HepG2 (cell line): ENCODE results near the gene TAF8. TPM values are rescaled to one million over a fixed set of nuclear protein-coding genes. Genes with fewer than 3 reads are reported as not detected.
A peak's percentile ranks its signal among the peaks of the same experiment; 100 is the strongest.

Experiments used
- ATAC-seq: fragments of 200-7000 bp; cut with Tn5 transposase; 3 replicates; pipeline ENCODE4 v1.9.1; 2020; ENCODE audit warnings: mild to moderate bottlenecking, moderate library complexity
- BruUV-seq: library from RNA; stranded (reverse); fragments of 400-500 nt; replicated peaks from 2 replicates; lab custom pipeline; 2021; lab: Mats Ljungman, UMichigan
- CTCF ChIA-PET: fragments of 300-600 bp; formaldehyde crosslinking; extraction: SDS; loops from one replicate; lab custom pipeline; 2021; ENCODE audit warnings: low total read pairs, inconsistent platforms, low intra/inter-chr PET ratio; lab: Yijun Ruan, JAX
- POLR2A ChIA-PET: fragments of 350-600 bp; sonication (Branson Sonifier 250); formaldehyde crosslinking; loops from one replicate; lab custom pipeline; 2020; ENCODE audit warnings: antibody characterized with exemption, inconsistent platforms; lab: Yijun Ruan, JAX
- DNase-seq: peaks from one replicate; pipeline ENCODE4 v3.0.0-alpha.2; 2015; ENCODE audit warnings: low spot score
- FAIRE-seq: peaks from 3 replicates; lab custom pipeline; 2011; peaks lifted over from hg19 to GRCh38; lab: Jason Lieb, UNC
- H2AFZ ChIP-seq: one replicate; pipeline ENCODE4 v1.6.1; 2011; ENCODE audit warnings: low read length, inconsistent platforms
- H3K27ac ChIP-seq: fragments of 300-600 bp; 3 replicates; pipeline ENCODE4 v1.8.0; 2011; ENCODE audit warnings: mixed run types, mild to moderate bottlenecking, mixed read lengths, low read length, inconsistent platforms; ENCODE audit not compliant: insufficient read depth; ENCODE audit errors: extremely low read length
- H3K27me3 ChIP-seq, 2 experiments: fragments of 200-600 bp in 1 of 2; 2 replicates in 1 of 2; 3 replicates in 1 of 2; pipeline versions ENCODE4 v1.6.0 to v1.8.0; 2011; ENCODE audit warnings: low read length in 2 of 2, mild to moderate bottlenecking in 2 of 2, moderate library complexity in 2 of 2, inconsistent platforms in 1 of 2; ENCODE audit not compliant: insufficient read depth in 2 of 2, control insufficient read depth in 1 of 2
- H3K36me3 ChIP-seq, 2 experiments: fragments of 200-600 bp in 1 of 2; replicated peaks in 1 of 2; 2 replicates in 1 of 2; 3 replicates in 1 of 2; pipeline versions ENCODE4 v1.5.1 to v1.8.0; 2011; ENCODE audit warnings: low read length in 2 of 2, inconsistent platforms in 1 of 2; ENCODE audit not compliant: insufficient read depth in 2 of 2, control insufficient read depth in 1 of 2
- H3K4me1 ChIP-seq: 2 replicates; pipeline ENCODE4 v1.5.1; 2012; ENCODE audit warnings: low read length, inconsistent platforms; ENCODE audit not compliant: insufficient read depth
- H3K4me2 ChIP-seq: 2 replicates; pipeline ENCODE4 v1.6.0; 2011; ENCODE audit warnings: low read depth, low read length, inconsistent platforms
- H3K4me3 ChIP-seq, 3 experiments: fragments of 200-600 bp in 1 of 3; sonication (generic), shearing (Covaris generic) in 1 of 3; replicated peaks in 1 of 3; 2 replicates each; pipeline ENCODE4 v1.5.1; 2011 to 2016; ENCODE audit warnings: low read length in 3 of 3, inconsistent platforms in 2 of 3, low read depth in 2 of 3, mild to moderate bottlenecking in 2 of 3, control low read depth in 1 of 3, mixed read lengths in 1 of 3; ENCODE audit not compliant: insufficient read depth in 1 of 3
- H3K79me2 ChIP-seq: one replicate; pipeline ENCODE4 v1.6.1; 2011; ENCODE audit warnings: low read length, inconsistent platforms; ENCODE audit not compliant: insufficient read depth
- H3K9ac ChIP-seq: 2 replicates; pipeline ENCODE4 v1.6.0; 2011; ENCODE audit warnings: mild to moderate bottlenecking, low read depth, low read length, inconsistent platforms; ENCODE audit not compliant: insufficient read depth
- H3K9me3 ChIP-seq: 2 replicates; pipeline ENCODE4 v1.5.1; 2012; ENCODE audit warnings: mild to moderate bottlenecking, low read length
- H4K20me1 ChIP-seq: 2 replicates; pipeline ENCODE4 v1.6.0; 2011; ENCODE audit warnings: inconsistent platforms, mild to moderate bottlenecking, low read length, moderate library complexity; ENCODE audit not compliant: insufficient read depth
- CENPT ChIP-seq: sonication (generic); formaldehyde crosslinking; IDR thresholded peaks from 2 replicates; pipeline ENCODE4 v1.8.0; 2022; ENCODE audit warnings: low read depth, mild to moderate bottlenecking, moderate library complexity, missing genetic modification reagents
- KDM3A ChIP-seq: IDR thresholded peaks from 2 replicates; pipeline ENCODE4 v1.6.1; 2018; ENCODE audit warnings: low read depth, missing compliant biosample characterization
- MIER3 ChIP-seq: IDR thresholded peaks from 2 replicates; pipeline ENCODE4 v1.6.1; 2016; ENCODE audit warnings: missing compliant biosample characterization, borderline replicate concordance
- RNF2 ChIP-seq: fragments of 450-650 bp; conservative IDR thresholded peaks from 2 replicates; pipeline ENCODE4 v1.6.1; 2016; ENCODE audit warnings: low read depth
- SAP130 ChIP-seq: IDR thresholded peaks from 2 replicates; pipeline ENCODE4 v1.6.1; 2016; ENCODE audit warnings: low read depth
- SMAD3 ChIP-seq: sonication (generic); formaldehyde crosslinking; IDR thresholded peaks from 2 replicates; pipeline ENCODE4 v1.4.0; 2020; ENCODE audit warnings: missing genetic modification reagents
- SRSF1 ChIP-seq: fragments of 200-400 bp; formaldehyde crosslinking; optimal IDR thresholded peaks from 2 replicates; pipeline ENCODE3; 2017; ENCODE audit warnings: mild to moderate bottlenecking, low read depth, low read length, moderate library complexity
- ZBTB38 ChIP-seq: sonication (generic); formaldehyde crosslinking; IDR thresholded peaks from 2 replicates; pipeline ENCODE4 v1.5.1; 2020; ENCODE audit warnings: mild to moderate bottlenecking, missing genetic modification reagents
- ZNF644 ChIP-seq: IDR thresholded peaks from 2 replicates; pipeline ENCODE4 v1.6.1; 2016; ENCODE audit warnings: low read depth
- WGBS: methylation state at CpG from one replicate; pipeline ENCODE4 v1.1.6; 2017; ENCODE audit warnings: low lambda C conversion rate; 5-methylcytosine and 5-hydroxymethylcytosine counted together
- in situ Hi-C: cut with HindIII; loops from 2 replicates; pipeline ENCODE4 v1.10.0; 2017; ENCODE audit warnings: low pct_unique_long_range_greater_than_20kb; ENCODE audit not compliant: extremely low pct_ligation_motif_present
- intact Hi-C: fragments of 100-400 bp; cut with micrococcal nuclease; formaldehyde crosslinking; loops from one replicate; pipeline ENCODE4 v1.10.0; 2022; ENCODE audit not compliant: unreplicated experiment
- polyA plus RNA-seq, 8 experiments: library from polyadenylated mRNA; depleted of rRNA in 3 of 8; stranded (reverse) in 7 of 8; unstranded in 1 of 8; fragments of >200 nt; fragmentation: Illumina TruSeq in 4 of 8; extraction: Trizol in 4 of 8; gene quantifications; 2 replicates each; pipeline versions ENCODE4 v1.2.1 to v1.2.3, GENCODE V29; 2011 to 2016; ENCODE audit warnings: low read depth in 4 of 8, missing spikeins in 1 of 8, mixed read lengths in 1 of 8; ENCODE audit not compliant: insufficient read depth in 1 of 8
- total RNA-seq, 5 experiments: library from RNA; depleted of rRNA; stranded (reverse); fragments of >200 nt; fragmentation: Illumina TruSeq; extraction: Trizol; gene quantifications; 2 replicates each; pipeline ENCODE4 v1.2.3, GENCODE V29; 2016; ENCODE audit warnings: low read depth in 1 of 5
- TF ChIP-seq, protein P1 (sequence below), 2 experiments: IDR thresholded peaks; 2 replicates each; pipeline ENCODE4 v1.6.1; 2011 to 2012; ENCODE audit warnings: low read length in 2 of 2, borderline replicate concordance in 1 of 2, low read depth in 1 of 2, mild to moderate bottlenecking in 1 of 2, moderate library complexity in 1 of 2
- TF ChIP-seq, protein P2 (sequence below): IDR thresholded peaks from 2 replicates; pipeline ENCODE4 v1.6.1; 2016; ENCODE audit warnings: missing compliant biosample characterization, missing genetic modification reagents, borderline replicate concordance
- TF ChIP-seq, protein P3 (sequence below): sonication (generic); IDR thresholded peaks from 2 replicates; pipeline ENCODE4 v1.6.1; 2016; ENCODE audit warnings: low read depth, borderline replicate concordance
- TF ChIP-seq, protein P4 (sequence below): sonication (generic); formaldehyde crosslinking; IDR thresholded peaks from 2 replicates; pipeline ENCODE4 v1.4.0; 2020; ENCODE audit warnings: missing genetic modification reagents

Gene TAF8
- total and polyA plus RNA-seq, 2 of the 13 experiments (the other 11 are each of a cell fraction or from before 2014, with no cell fraction given): 25.2 to 25.8 TPM

DNA sequence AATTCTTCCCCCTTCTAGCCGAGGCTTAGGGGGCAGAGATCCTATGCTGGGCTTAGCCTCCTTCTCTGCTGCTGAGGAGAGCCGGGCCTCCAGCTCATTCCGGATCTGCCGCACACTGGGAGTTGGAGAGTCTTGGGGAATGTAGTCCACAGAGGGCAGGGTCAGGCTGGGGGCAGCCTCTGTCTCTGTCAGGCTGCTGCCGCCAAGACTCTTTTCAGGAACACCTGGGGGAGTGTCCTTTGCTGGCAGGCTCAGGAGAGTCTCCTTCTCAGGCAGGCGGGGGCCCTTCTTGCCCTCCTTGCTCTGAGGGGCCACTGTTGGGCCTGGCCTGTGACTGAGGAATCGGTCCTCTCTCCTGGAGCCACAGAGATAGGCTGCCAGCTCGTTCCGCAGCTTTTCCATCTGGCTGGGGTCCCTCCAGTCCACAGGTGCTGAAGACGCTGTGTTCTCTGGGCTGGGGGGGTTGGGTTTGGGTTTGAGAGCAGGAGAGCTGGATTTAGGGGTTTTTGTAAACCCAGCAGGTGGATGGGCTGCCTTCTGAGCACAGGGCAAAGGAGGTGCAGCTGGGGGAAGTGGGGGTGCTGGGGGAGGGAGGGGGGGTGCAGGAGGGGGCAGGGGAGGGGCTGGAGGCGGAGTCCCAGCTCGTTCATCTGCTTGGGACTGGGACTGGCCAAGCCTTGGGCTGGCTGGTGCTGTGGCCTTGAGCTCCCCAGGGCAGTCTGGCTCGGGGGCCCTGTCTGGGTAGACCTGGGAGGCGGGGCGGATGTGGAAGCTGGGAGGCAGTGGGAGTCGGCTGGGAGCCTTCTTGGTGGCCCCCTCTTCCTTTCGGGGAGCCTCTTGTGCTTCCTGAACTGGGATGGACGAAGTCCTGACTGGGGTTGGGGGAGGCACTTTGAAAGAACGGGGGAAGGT is 56.0 kb downstream of the TAF8 start:
- H3K36me3 ChIP-seq: no peaks in the 10 kb centered on the region
- in situ Hi-C loops (no loop called here), intact Hi-C loops (no loop called here)
- H3K4me2 ChIP-seq: peak overlapping the region; percentile 56
- H3K9ac ChIP-seq: no peak overlapping the region
- CTCF ChIA-PET: no interaction called here
- ATAC-seq (peak; percentile 79), DNase-seq (peak; percentile 62), FAIRE-seq (no peak)
- no TSS peak for BruUV-seq
- H3K9me3 ChIP-seq: no peaks in the 10 kb centered on the region
- H4K20me1 ChIP-seq: no peaks in the 10 kb centered on the region
- POLR2A ChIA-PET: interaction anchor here (0.9 to 2.4 kb wide), 9 partner anchors 11 to 108 kb away, joined by 3 to 23 read pairs (median 3); partner anchors contain the start of gene C6orf132
- H3K79me2 ChIP-seq: no peaks in the 10 kb centered on the region
- H3K27ac ChIP-seq: peak overlapping the region; percentile 7
- H3K4me1 ChIP-seq: peaks cover 56% of the 10 kb centered on the region
- H2AFZ ChIP-seq: no peak overlapping the region
- WGBS: 32% methylated on average over 16 of the region's 19 CpGs
- H3K4me3 ChIP-seq: peak overlapping the region in 2 of 3 experiments; percentile 2 to 26; a peak in 3 of 6 replicates
- no peaks in the 10 kb centered on the region for H3K27me3 ChIP-seq
- TF ChIP-seq RNF2: no peak
- no peak for TF ChIP-seq CENPT (CRISPR knock-in tag)
- peak; percentile 84; the same call in 1 of the 2 replicates for TF ChIP-seq ZNF644 (CRISPR knock-in tag)
- TF ChIP-seq SMAD3 (CRISPR knock-in tag): no peak
- peak; percentile 60; the same call in 1 of the 2 replicates for TF ChIP-seq SAP130 (CRISPR knock-in tag)
- TF ChIP-seq, protein P1, sequence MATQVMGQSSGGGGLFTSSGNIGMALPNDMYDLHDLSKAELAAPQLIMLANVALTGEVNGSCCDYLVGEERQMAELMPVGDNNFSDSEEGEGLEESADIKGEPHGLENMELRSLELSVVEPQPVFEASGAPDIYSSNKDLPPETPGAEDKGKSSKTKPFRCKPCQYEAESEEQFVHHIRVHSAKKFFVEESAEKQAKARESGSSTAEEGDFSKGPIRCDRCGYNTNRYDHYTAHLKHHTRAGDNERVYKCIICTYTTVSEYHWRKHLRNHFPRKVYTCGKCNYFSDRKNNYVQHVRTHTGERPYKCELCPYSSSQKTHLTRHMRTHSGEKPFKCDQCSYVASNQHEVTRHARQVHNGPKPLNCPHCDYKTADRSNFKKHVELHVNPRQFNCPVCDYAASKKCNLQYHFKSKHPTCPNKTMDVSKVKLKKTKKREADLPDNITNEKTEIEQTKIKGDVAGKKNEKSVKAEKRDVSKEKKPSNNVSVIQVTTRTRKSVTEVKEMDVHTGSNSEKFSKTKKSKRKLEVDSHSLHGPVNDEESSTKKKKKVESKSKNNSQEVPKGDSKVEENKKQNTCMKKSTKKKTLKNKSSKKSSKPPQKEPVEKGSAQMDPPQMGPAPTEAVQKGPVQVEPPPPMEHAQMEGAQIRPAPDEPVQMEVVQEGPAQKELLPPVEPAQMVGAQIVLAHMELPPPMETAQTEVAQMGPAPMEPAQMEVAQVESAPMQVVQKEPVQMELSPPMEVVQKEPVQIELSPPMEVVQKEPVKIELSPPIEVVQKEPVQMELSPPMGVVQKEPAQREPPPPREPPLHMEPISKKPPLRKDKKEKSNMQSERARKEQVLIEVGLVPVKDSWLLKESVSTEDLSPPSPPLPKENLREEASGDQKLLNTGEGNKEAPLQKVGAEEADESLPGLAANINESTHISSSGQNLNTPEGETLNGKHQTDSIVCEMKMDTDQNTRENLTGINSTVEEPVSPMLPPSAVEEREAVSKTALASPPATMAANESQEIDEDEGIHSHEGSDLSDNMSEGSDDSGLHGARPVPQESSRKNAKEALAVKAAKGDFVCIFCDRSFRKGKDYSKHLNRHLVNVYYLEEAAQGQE (IDR thresholded peaks at IDR 0.05; ENCODE audit: borderline replicate concordance in 1 of 2, low read depth in 1 of 2, low read length in 2 of 2): no peak
- no peak for TF ChIP-seq MIER3 (CRISPR knock-in tag)
- TF ChIP-seq, protein P2, sequence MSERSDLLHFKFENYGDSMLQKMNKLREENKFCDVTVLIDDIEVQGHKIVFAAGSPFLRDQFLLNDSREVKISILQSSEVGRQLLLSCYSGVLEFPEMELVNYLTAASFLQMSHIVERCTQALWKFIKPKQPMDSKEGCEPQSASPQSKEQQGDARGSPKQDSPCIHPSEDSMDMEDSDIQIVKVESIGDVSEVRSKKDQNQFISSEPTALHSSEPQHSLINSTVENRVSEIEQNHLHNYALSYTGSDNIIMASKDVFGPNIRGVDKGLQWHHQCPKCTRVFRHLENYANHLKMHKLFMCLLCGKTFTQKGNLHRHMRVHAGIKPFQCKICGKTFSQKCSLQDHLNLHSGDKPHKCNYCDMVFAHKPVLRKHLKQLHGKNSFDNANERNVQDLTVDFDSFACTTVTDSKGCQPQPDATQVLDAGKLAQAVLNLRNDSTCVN (CRISPR knock-in tag): 0 out of 2 replicates have a peak, but pooled peaks have one; percentile 21
- TF ChIP-seq ZBTB38 (CRISPR knock-in tag): peak; percentile 36; the same call in 1 of the 2 replicates
- TF ChIP-seq, protein P3, sequence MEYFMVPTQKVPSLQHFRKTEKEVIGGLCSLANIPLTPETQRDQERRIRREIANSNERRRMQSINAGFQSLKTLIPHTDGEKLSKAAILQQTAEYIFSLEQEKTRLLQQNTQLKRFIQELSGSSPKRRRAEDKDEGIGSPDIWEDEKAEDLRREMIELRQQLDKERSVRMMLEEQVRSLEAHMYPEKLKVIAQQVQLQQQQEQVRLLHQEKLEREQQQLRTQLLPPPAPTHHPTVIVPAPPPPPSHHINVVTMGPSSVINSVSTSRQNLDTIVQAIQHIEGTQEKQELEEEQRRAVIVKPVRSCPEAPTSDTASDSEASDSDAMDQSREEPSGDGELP: peak; percentile 12; the same call in 1 of the 2 replicates
- TF ChIP-seq KDM3A (CRISPR knock-in tag): 0 out of 2 replicates have a peak, but pooled peaks have one; percentile 34
- no peak for TF ChIP-seq SRSF1
- TF ChIP-seq, protein P4, sequence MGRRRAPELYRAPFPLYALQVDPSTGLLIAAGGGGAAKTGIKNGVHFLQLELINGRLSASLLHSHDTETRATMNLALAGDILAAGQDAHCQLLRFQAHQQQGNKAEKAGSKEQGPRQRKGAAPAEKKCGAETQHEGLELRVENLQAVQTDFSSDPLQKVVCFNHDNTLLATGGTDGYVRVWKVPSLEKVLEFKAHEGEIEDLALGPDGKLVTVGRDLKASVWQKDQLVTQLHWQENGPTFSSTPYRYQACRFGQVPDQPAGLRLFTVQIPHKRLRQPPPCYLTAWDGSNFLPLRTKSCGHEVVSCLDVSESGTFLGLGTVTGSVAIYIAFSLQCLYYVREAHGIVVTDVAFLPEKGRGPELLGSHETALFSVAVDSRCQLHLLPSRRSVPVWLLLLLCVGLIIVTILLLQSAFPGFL: no peak
